GM23338 (cell line): ENCODE measurements around the gene GGN. TPM values are rescaled to one million over a fixed set of nuclear protein-coding genes. Genes with fewer than 3 reads are reported as not detected.

Experiments used
- ATAC-seq: fragments of 200-7000 bp; cut with Tn5 transposase; 3 replicates; pipeline ENCODE4 v1.9.1; 2020
- DNase-seq: peaks from one replicate; pipeline ENCODE4 v3.0.0-alpha.2; 2015; ENCODE audit warnings: low spot score
- H2AFZ ChIP-seq: fragments of 200-600 bp; sonication (generic); 2 replicates; pipeline ENCODE4 v1.8.0; 2016; ENCODE audit warnings: antibody characterized with exemption, mild to moderate bottlenecking, moderate library complexity
- H3F3A ChIP-seq: fragments of 200-600 bp; sonication (generic); replicated peaks from 2 replicates; pipeline ENCODE4 v1.8.0; 2017; ENCODE audit warnings: antibody characterized with exemption, mixed run types, low read depth
- H3K27ac ChIP-seq: fragments of 200-600 bp; sonication (generic); 2 replicates; pipeline ENCODE4 v1.6.1; 2016; ENCODE audit warnings: low read depth
- H3K27me3 ChIP-seq: fragments of 200-600 bp; sonication (generic); 2 replicates; pipeline ENCODE4 v1.8.0; 2016; ENCODE audit warnings: mild to moderate bottlenecking, mixed run types, moderate library complexity; ENCODE audit not compliant: insufficient read depth
- H3K36me3 ChIP-seq: fragments of 200-600 bp; sonication (generic); 2 replicates; pipeline ENCODE4 v1.8.0; 2016; ENCODE audit warnings: mild to moderate bottlenecking; ENCODE audit not compliant: insufficient read depth
- H3K4me1 ChIP-seq: fragments of 200-600 bp; sonication (generic); 2 replicates; pipeline ENCODE4 v1.8.0; 2016; ENCODE audit warnings: mild to moderate bottlenecking, moderate library complexity; ENCODE audit not compliant: insufficient read depth
- H3K4me2 ChIP-seq: fragments of 200-600 bp; sonication (generic); 2 replicates; pipeline ENCODE4 v1.7.1; 2017; ENCODE audit warnings: mixed run types
- H3K4me3 ChIP-seq: fragments of 200-600 bp; sonication (generic); 2 replicates; pipeline ENCODE4 v1.6.1; 2016; ENCODE audit warnings: mixed run types
- H3K79me2 ChIP-seq: fragments of 200-600 bp; sonication (generic); replicated peaks from 2 replicates; pipeline ENCODE4 v1.8.0; 2017; ENCODE audit warnings: mild to moderate bottlenecking; ENCODE audit not compliant: insufficient read depth
- H3K9me2 ChIP-seq: fragments of 200-600 bp; sonication (generic); 2 replicates; pipeline ENCODE4 v1.8.0; 2017; ENCODE audit not compliant: insufficient read depth
- H4K20me1 ChIP-seq: fragments of 200-600 bp; sonication (generic); replicated peaks from 2 replicates; pipeline ENCODE4 v1.8.0; 2017; ENCODE audit warnings: mild to moderate bottlenecking; ENCODE audit not compliant: insufficient read depth
- H3K27ac Mint-ChIP-seq: 2 replicates; pipeline ENCODE4 v1.8.0; 2020; ENCODE audit warnings: inconsistent platforms, mild to moderate bottlenecking, moderate library complexity, mixed read lengths
- H3K27me3 Mint-ChIP-seq: 3 replicates; pipeline ENCODE4 v1.8.0; 2022; ENCODE audit warnings: low read depth, mild to moderate bottlenecking, moderate library complexity, mixed read lengths, inconsistent platforms; ENCODE audit not compliant: insufficient read depth, poor library complexity
- H3K36me3 Mint-ChIP-seq: 3 replicates; pipeline ENCODE4 v1.8.0; 2021; ENCODE audit warnings: low read depth, mild to moderate bottlenecking, inconsistent platforms, moderate library complexity, mixed read lengths
- H3K4me1 Mint-ChIP-seq: 3 replicates; pipeline ENCODE4 v1.8.0; 2020; ENCODE audit warnings: mild to moderate bottlenecking, inconsistent platforms, mixed read lengths
- H3K4me3 Mint-ChIP-seq: 3 replicates; pipeline ENCODE4 v1.8.0; 2021; ENCODE audit warnings: moderate library complexity, mild to moderate bottlenecking, inconsistent platforms, mixed read lengths
- H3K9me3 Mint-ChIP-seq: 3 replicates; pipeline ENCODE4 v1.8.0; 2020; ENCODE audit warnings: moderate library complexity, mild to moderate bottlenecking, inconsistent platforms, mixed read lengths
- CREB1 ChIP-seq: fragments of 250-450 bp; sonication (Bioruptor Pico); IDR thresholded peaks from 2 replicates; pipeline ENCODE4 v1.5.0; 2020; ENCODE audit warnings: low read depth, mild to moderate bottlenecking, moderate library complexity
- ETS1 ChIP-seq: IDR thresholded peaks from 2 replicates; pipeline ENCODE4 v1.6.1; 2016; ENCODE audit warnings: antibody characterized with exemption
- EZH2 ChIP-seq: fragments of 200-600 bp; sonication (generic); IDR thresholded peaks from one replicate; pipeline ENCODE4 v1.8.0; 2017; ENCODE audit warnings: antibody characterized with exemption, mild to moderate bottlenecking, low read depth; ENCODE audit not compliant: unreplicated experiment
- EZH2phosphoT487 ChIP-seq: fragments of 200-600 bp; sonication (generic); IDR thresholded peaks from one replicate; pipeline ENCODE4 v1.8.1; 2018; ENCODE audit warnings: antibody characterized with exemption; ENCODE audit not compliant: unreplicated experiment
- JUNB ChIP-seq: IDR thresholded peaks from one replicate; pipeline ENCODE4 v1.6.1; 2016; ENCODE audit warnings: antibody characterized with exemption; ENCODE audit not compliant: unreplicated experiment
- POLR2AphosphoS5 ChIP-seq: IDR thresholded peaks from 2 replicates; pipeline ENCODE4 v1.6.1; 2016; ENCODE audit warnings: antibody characterized with exemption, low read depth
- STAT1 ChIP-seq: IDR thresholded peaks from one replicate; pipeline ENCODE4 v1.6.1; 2016; ENCODE audit warnings: antibody characterized with exemption; ENCODE audit not compliant: unreplicated experiment
- ZNF114 ChIP-seq: fragments of 250-450 bp; sonication (Bioruptor Pico); IDR thresholded peaks from 2 replicates; pipeline ENCODE4 v1.5.0; 2020; ENCODE audit warnings: mild to moderate bottlenecking, moderate library complexity
- ZNF462 ChIP-seq: fragments of 250-450 bp; sonication (Bioruptor Pico); IDR thresholded peaks from 2 replicates; pipeline ENCODE4 v1.5.0; 2020; ENCODE audit warnings: mild to moderate bottlenecking, moderate library complexity
- polyA plus RNA-seq: library from polyadenylated mRNA; unstranded; fragments of >200 nt; fragmentation: Nextera tagmentation; extraction: Ambion mirVana; gene quantifications from 2 replicates; pipeline ENCODE4 v1.2.1, GENCODE V29; 2016
- total RNA-seq: library from RNA; depleted of rRNA; stranded (reverse); fragments of >200 nt; shearing (Covaris generic); gene quantifications from 2 replicates; pipeline ENCODE4 v1.2.3, GENCODE V29; 2014
- TF ChIP-seq, protein P1 (sequence below), 2 experiments: fragments of 200-600 bp in 1 of 2; sonication (generic) in 1 of 2; conservative IDR thresholded peaks; 2 replicates each; pipeline versions ENCODE4 v1.5.1 to v1.6.1; 2016 to 2017; ENCODE audit warnings: antibody characterized with exemption in 2 of 2, low read depth in 2 of 2, mild to moderate bottlenecking in 2 of 2, moderate library complexity in 1 of 2

GGN gene
- total and polyA plus RNA-seq, 2 experiments from 2014 or later, result 0.14 to 1.5 TPM

DNA sequence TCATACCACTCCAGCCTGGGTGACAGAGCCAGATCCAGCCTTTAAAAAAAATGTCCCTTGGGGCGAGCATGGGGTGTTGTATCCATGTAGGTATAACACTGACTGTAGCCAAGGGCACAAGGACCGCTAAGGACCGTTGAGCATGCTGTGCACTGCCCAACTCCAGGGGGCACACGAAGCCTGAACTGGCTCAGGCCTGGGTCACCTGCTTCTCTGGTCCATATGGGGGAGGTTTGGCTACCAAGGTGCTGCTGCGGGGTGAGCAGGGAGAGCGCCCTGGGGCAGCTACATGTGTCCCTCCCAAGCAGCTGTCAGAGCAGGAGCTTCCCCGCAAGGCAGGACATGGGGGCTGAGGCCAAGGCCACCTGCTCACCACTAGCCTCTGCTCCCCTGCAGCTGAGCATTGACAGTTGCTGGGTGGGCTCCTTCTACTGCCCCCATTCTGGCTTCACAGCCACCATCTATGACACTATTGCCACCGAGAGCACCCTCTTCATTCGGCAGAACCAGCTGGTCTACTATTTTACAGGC, 35.9 kb downstream of the GGN start:
- DNase-seq (no peak), ATAC-seq (peak; percentile 45)
- no peak overlapping the region for H2AFZ ChIP-seq
- Mint-ChIP-seq H3K9me3 (no peaks in the 10 kb centered on the region), H3K4me3 (no peak overlapping the region), H3K36me3 (no peaks in the 10 kb centered on the region), H3K27me3 (peaks cover 15% of the 10 kb centered on the region), H3K4me1 (peaks cover 8% of the 10 kb centered on the region; the same call in 2 of the 3 replicates), H3K27ac (no peak overlapping the region)
- TF ChIP-seq, protein P1, sequence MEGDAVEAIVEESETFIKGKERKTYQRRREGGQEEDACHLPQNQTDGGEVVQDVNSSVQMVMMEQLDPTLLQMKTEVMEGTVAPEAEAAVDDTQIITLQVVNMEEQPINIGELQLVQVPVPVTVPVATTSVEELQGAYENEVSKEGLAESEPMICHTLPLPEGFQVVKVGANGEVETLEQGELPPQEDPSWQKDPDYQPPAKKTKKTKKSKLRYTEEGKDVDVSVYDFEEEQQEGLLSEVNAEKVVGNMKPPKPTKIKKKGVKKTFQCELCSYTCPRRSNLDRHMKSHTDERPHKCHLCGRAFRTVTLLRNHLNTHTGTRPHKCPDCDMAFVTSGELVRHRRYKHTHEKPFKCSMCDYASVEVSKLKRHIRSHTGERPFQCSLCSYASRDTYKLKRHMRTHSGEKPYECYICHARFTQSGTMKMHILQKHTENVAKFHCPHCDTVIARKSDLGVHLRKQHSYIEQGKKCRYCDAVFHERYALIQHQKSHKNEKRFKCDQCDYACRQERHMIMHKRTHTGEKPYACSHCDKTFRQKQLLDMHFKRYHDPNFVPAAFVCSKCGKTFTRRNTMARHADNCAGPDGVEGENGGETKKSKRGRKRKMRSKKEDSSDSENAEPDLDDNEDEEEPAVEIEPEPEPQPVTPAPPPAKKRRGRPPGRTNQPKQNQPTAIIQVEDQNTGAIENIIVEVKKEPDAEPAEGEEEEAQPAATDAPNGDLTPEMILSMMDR (conservative IDR thresholded peaks at IDR 0.05; ENCODE audit: low read depth in 2 of 2), result peak in 1 of 2 experiments; percentile 20; a peak in 2 of 4 replicates
- no peak for TF ChIP-seq ZNF114 (CRISPR knock-in tag)
- no peaks in the 10 kb centered on the region for H3K4me1 ChIP-seq
- no peaks in the 10 kb centered on the region for H3K36me3 ChIP-seq
- 0 out of 2 replicates have a peak, but pooled peaks cover 3% of the 10 kb centered on the region for H3F3A ChIP-seq
- H4K20me1 ChIP-seq, result no peaks in the 10 kb centered on the region
- H3K9me2 ChIP-seq, result no peaks in the 10 kb centered on the region
- no peak overlapping the region for H3K27ac ChIP-seq
- no peaks in the 10 kb centered on the region for H3K27me3 ChIP-seq
- no peak overlapping the region for H3K4me2 ChIP-seq
- H3K79me2 ChIP-seq, result no peaks in the 10 kb centered on the region
- no peak overlapping the region for H3K4me3 ChIP-seq

GRCh38 chr19:38350883-38351282, 37.0 kb downstream of the GGN start:
- no peaks in the 10 kb centered on the region; the same call in 2 of the 3 replicates for H3K36me3 Mint-ChIP-seq
- H3K4me3 Mint-ChIP-seq, result no peak overlapping the region
- Histone ChIP-seq H2AFZ (no peak overlapping the region), H3F3A (0 out of 2 replicates have a peak, but pooled peaks cover 3% of the 10 kb centered on the region), H3K27me3 (no peaks in the 10 kb centered on the region), H4K20me1 (no peaks in the 10 kb centered on the region), H3K79me2 (no peaks in the 10 kb centered on the region), H3K36me3 (no peaks in the 10 kb centered on the region), H3K4me3 (no peak overlapping the region), H3K27ac (no peak overlapping the region), H3K4me1 (no peaks in the 10 kb centered on the region), H3K9me2 (no peaks in the 10 kb centered on the region), H3K4me2 (no peak overlapping the region)
- DNase-seq, result no peak
- H3K9me3 Mint-ChIP-seq, result no peaks in the 10 kb centered on the region
- peaks cover 19% of the 10 kb centered on the region for H3K27me3 Mint-ChIP-seq
- no peak overlapping the region for H3K27ac Mint-ChIP-seq
- ATAC-seq, result no peak
- H3K4me1 Mint-ChIP-seq, result peaks cover 5% of the 10 kb centered on the region; the same call in 1 of the 3 replicates
- TF ChIP-seq ETS1 (no peak), EZH2phosphoT487 (no peak), CREB1 (no peak), ZNF462 (CRISPR knock-in tag) (no peak), POLR2AphosphoS5 (no peak), JUNB (no peak), EZH2 (no peak), STAT1 (no peak), ZNF114 (CRISPR knock-in tag) (no peak)
- TF ChIP-seq, protein P1 (conservative IDR thresholded peaks at IDR 0.05; ENCODE audit: low read depth in 2 of 2), result no peak
